Heart left ventricle (tissue), 16 donors: ENCODE measurements around the gene TFB1M. TPM values are rescaled to one million over a fixed set of nuclear protein-coding genes. Genes with fewer than 3 reads are reported as not detected.

Source experiments
- ATAC-seq, 4 donors: fragments of 200-7000 bp; cut with Tn5 transposase; one replicate each; pipeline ENCODE4 v1.9.1; 2020 to 2022; ENCODE audit warnings: moderate library complexity in 4 of 4, mild to moderate bottlenecking in 3 of 4, moderate number of reproducible peaks in 1 of 4
- DNase-seq, 5 donors: peaks; one replicate each; pipeline ENCODE4 v3.0.0-alpha.2; 2020
- H3K27ac ChIP-seq, 12 donors: fragments of 200-600 bp; sonication (generic) in 4 of 12; one replicate each; pipeline versions ENCODE4 v1.5.0 to v1.8.0; 2016 to 2022; ENCODE audit warnings: mild to moderate bottlenecking in 2 of 12
- H3K27me3 ChIP-seq, 9 donors: fragments of 200-600 bp; sonication (generic) in 2 of 9; one replicate each; pipeline versions ENCODE4 v1.5.1 to v1.8.0; 2016 to 2022; ENCODE audit warnings: mild to moderate bottlenecking in 3 of 9
- H3K36me3 ChIP-seq, 9 donors: fragments of 200-600 bp; sonication (generic) in 2 of 9; one replicate each; pipeline versions ENCODE4 v1.5.0 to v1.8.0; 2018 to 2022; ENCODE audit warnings: mild to moderate bottlenecking in 2 of 9
- H3K4me1 ChIP-seq, 12 donors: fragments of 200-600 bp; sonication (generic) in 4 of 12; one replicate each; pipeline versions ENCODE4 v1.5.0 to v1.8.0; 2016 to 2022; ENCODE audit warnings: mild to moderate bottlenecking in 3 of 12
- H3K4me3 ChIP-seq, 12 donors: fragments of 200-600 bp; sonication (generic) in 4 of 12; one replicate each; pipeline versions ENCODE4 v1.5.0 to v1.8.0; 2017 to 2022; ENCODE audit warnings: mild to moderate bottlenecking in 9 of 12, moderate library complexity in 4 of 12
- H3K9me3 ChIP-seq, 12 donors: fragments of 200-600 bp; sonication (generic) in 4 of 12; one replicate each; pipeline versions ENCODE4 v1.5.0 to v1.8.0; 2016 to 2022; ENCODE audit warnings: mild to moderate bottlenecking in 1 of 12
- CTCF ChIP-seq, 12 donors: fragments of 200-600 bp; sonication (generic) in 4 of 12; IDR thresholded peaks; one replicate each; pipeline versions ENCODE4 v1.5.0 to v1.8.0; 2018 to 2022; ENCODE audit warnings: antibody characterized with exemption in 12 of 12, mild to moderate bottlenecking in 5 of 12
- POLR2A ChIP-seq, 2 donors: fragments of 450-650 bp; IDR thresholded peaks; one replicate each; pipeline ENCODE4 v1.6.1; 2017; ENCODE audit warnings: antibody characterized with exemption in 2 of 2, mild to moderate bottlenecking in 2 of 2, moderate library complexity in 2 of 2
- WGBS, 4 donors: extraction: QIAGEN DNeasy Blood & Tissue Kit in 2 of 4; methylation state at CpG; one replicate each; pipeline versions ENCODE4 v1.1.5 to v1.1.7; 2013 to 2018; 5-methylcytosine and 5-hydroxymethylcytosine counted together
- intact Hi-C, 10 donors: fragments of 100-400 bp; cut with DNase I; formaldehyde crosslinking; loops; one replicate each; pipeline versions ENCODE4 v1.11.1 to v1.14.2; 2022
- polyA plus RNA-seq, 2 donors: library from polyadenylated mRNA; stranded (reverse); fragments of 200-250 nt; gene quantifications; one replicate each; pipeline ENCODE4 v1.2.3, GENCODE V29; 2013
- total RNA-seq, 9 donors: library from RNA; depleted of rRNA in 2 of 9; stranded (reverse); fragments of >200 nt in 2 of 9; fragmentation: NEBNext Ultra II Directional in 3 of 9; extraction: Animal tissue kit (Norgen Biotek cat#: 25700) in 3 of 9; gene quantifications; one replicate each; pipeline versions ENCODE4 v1.1.0 to v1.2.4, GENCODE V29; 2016 to 2023
- donor health status: ischemic (EF 13 %, LVEDD 7.1; RV severe dilation, severe dysfunction).
- donor health status: healthy with polysubstance abuse.
- donor health status: DM: no; HTN: yes; CAD: no.
- donor health status: DM: no; HTN: no; CAD: no.
- donor health status: ischemic (EF 25% LVEDD 6.9; RV normal size, moderate dysfunction).
- donor health status: ischemic (EF 25% LVEDD 5.7; RV mildly dilated, moderate dysfunction).
- donor health status: healthy.
- donor health status: DM: yes; HTN: yes; CAD: no.
- donor health status: ischemic (EF 35%, LVEDD 5.7; RV mildly dilated, moderate dysfunction).
- donor health status: nonischemic (EF 11% LVEDD 7.7; RV severe dilation, severe dysfunction).
- donor health status: DM: yes; HTN: yes; CAD: no.
- donor health status: PGD.
- donor health status: ischemic (EF 29% LVEDD 5.4; RV normal size, mild dysfunction).
- donor health status: nonischemic (EF 23%, LVEDD 6.1; RV moderate dilation, normal function).

TFB1M gene
- total and polyA plus RNA-seq, 11 donors: 11.4 to 24.5 (median 17.6) TPM

GRCh38 chr6:155254139-155254538 is 60.1 kb downstream of the TFB1M start:
- H3K4me3 ChIP-seq: no peak overlapping the region
- H3K4me1 ChIP-seq: peaks cover 0 to 36% (median 9%) of the 10 kb centered on the region in 12 donors
- ATAC-seq (peak in 3 of 4 donors; percentile 35 to 57 (median 51)), DNase-seq (no peak)
- H3K9me3 ChIP-seq: no peaks in the 10 kb centered on the region
- H3K27me3 ChIP-seq: no peaks in the 10 kb centered on the region
- WGBS, 4 donors: 68 to 81% (median 74%) methylated on average over 10 of the region's 10 CpGs
- intact Hi-C loops: loop anchor here in 2 of 10 donors (5.0 to 10.0 kb wide), 2 partner anchors 77 to 319 kb away; no protein-coding TSS in a partner anchor
- TF ChIP-seq POLR2A (IDR thresholded peaks at IDR 0.05) (no peak), CTCF (IDR thresholded peaks at IDR 0.05) (no peak)
- H3K27ac ChIP-seq: peak overlapping the region in 7 of 12 donors; percentile 8 to 65 (median 45)
- peaks cover 0 to 75% (median 61%) of the 10 kb centered on the region in 9 donors for H3K36me3 ChIP-seq

GRCh38 chr6:155253337-155253736 is 60.9 kb downstream of the TFB1M start:
- no peaks in the 10 kb centered on the region for H3K9me3 ChIP-seq
- H3K27me3 ChIP-seq: no peaks in the 10 kb centered on the region
- DNase-seq (no peak), ATAC-seq (peak; percentile 30 to 61 (median 42))
- H3K27ac ChIP-seq: peak overlapping the region in 11 of 12 donors; percentile 11 to 65 (median 36)
- TF ChIP-seq POLR2A (IDR thresholded peaks at IDR 0.05) (no peak), CTCF (IDR thresholded peaks at IDR 0.05) (no peak)
- no peak overlapping the region for H3K4me3 ChIP-seq
- 37 to 64% (median 48%) methylated on average over 1 of the region's 1 CpG for WGBS, 4 donors
- peaks cover 0 to 35% (median 9%) of the 10 kb centered on the region in 12 donors for H3K4me1 ChIP-seq
- intact Hi-C loops: loop anchor here in 2 of 10 donors (5.0 to 10.0 kb wide), 2 partner anchors 76 to 319 kb away; no protein-coding TSS in a partner anchor
- peaks cover 0 to 67% (median 53%) of the 10 kb centered on the region in 9 donors for H3K36me3 ChIP-seq

GRCh38 chr6:155252581-155252980 is 61.7 kb downstream of the TFB1M start:
- no peaks in the 10 kb centered on the region for H3K9me3 ChIP-seq
- H3K4me3 ChIP-seq: no peak overlapping the region
- H3K27ac ChIP-seq: peak overlapping the region in 6 of 12 donors; percentile 11 to 61 (median 35)
- TF ChIP-seq CTCF (IDR thresholded peaks at IDR 0.05): no peak
- no peaks in the 10 kb centered on the region for H3K27me3 ChIP-seq
- H3K4me1 ChIP-seq: peaks cover 0 to 30% (median 9%) of the 10 kb centered on the region in 12 donors
- 95 to 97% (median 96%) methylated on average over 8 of the region's 8 CpGs for WGBS, 4 donors
- ATAC-seq: no peak
- H3K36me3 ChIP-seq: peaks cover 0 to 60% (median 45%) of the 10 kb centered on the region in 9 donors
- no peak for DNase-seq
- intact Hi-C loops: loop anchor here in 2 of 10 donors (5.0 to 10.0 kb wide), 2 partner anchors 75 to 318 kb away; no protein-coding TSS in a partner anchor

GRCh38 chr6:155250701-155251381 is 63.4 kb downstream of the TFB1M start:
- Histone ChIP-seq H3K36me3 (peaks cover 0 to 45% (median 28%) of the 10 kb centered on the region in 9 donors), H3K9me3 (no peaks in the 10 kb centered on the region), H3K27ac (peak overlapping the region in 8 of 12 donors; percentile 15 to 70 (median 52)), H3K27me3 (no peaks in the 10 kb centered on the region), H3K4me1 (peaks cover 0 to 22% (median 9%) of the 10 kb centered on the region in 12 donors), H3K4me3 (no peak overlapping the region)
- DNase-seq (no peak), ATAC-seq (peak; percentile 21 to 74 (median 52))
- intact Hi-C loops: loop anchor here in 2 of 10 donors (5.0 to 10.0 kb wide), 2 partner anchors 74 to 316 kb away; no protein-coding TSS in a partner anchor
- WGBS, 4 donors: 61 to 69% (median 67%) methylated on average over 10 of the region's 10 CpGs
- TF ChIP-seq CTCF (IDR thresholded peaks at IDR 0.05) (no peak), POLR2A (IDR thresholded peaks at IDR 0.05) (no peak)
